ENCODE data around the gene TSPAN13. TPM values are rescaled to one million over a fixed set of nuclear protein-coding genes. Genes with fewer than 3 reads are reported as not detected.

Gene TSPAN13
- total RNA-seq, 1 donor, result 10.8 TPM

DNA sequence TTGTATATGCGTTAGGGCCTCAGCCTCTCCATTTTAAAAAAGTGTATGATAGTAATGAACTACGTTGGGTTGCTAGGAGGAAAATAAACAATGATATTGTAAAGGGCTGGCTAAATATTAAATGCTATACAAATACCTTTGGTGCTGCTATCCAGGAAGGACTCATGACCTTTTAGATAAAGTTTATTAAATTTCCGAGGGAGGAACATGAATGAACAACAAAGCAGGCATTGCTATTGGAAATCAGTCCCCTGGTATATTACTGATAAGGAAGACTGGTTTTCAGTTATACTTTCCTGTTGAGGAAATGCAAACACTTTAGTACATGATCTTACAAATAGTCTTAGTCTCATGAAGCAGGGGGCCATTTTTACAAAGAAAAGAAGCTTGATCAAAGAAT is 68.5 kb downstream of the TSPAN13 start:
- DNase-seq (ENCODE audit: low read depth), result no peak
- H3K4me3 ChIP-seq (ENCODE audit: low read depth, low read length), result no peak overlapping the region
- TF ChIP-seq, protein P1, sequence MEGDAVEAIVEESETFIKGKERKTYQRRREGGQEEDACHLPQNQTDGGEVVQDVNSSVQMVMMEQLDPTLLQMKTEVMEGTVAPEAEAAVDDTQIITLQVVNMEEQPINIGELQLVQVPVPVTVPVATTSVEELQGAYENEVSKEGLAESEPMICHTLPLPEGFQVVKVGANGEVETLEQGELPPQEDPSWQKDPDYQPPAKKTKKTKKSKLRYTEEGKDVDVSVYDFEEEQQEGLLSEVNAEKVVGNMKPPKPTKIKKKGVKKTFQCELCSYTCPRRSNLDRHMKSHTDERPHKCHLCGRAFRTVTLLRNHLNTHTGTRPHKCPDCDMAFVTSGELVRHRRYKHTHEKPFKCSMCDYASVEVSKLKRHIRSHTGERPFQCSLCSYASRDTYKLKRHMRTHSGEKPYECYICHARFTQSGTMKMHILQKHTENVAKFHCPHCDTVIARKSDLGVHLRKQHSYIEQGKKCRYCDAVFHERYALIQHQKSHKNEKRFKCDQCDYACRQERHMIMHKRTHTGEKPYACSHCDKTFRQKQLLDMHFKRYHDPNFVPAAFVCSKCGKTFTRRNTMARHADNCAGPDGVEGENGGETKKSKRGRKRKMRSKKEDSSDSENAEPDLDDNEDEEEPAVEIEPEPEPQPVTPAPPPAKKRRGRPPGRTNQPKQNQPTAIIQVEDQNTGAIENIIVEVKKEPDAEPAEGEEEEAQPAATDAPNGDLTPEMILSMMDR (IDR thresholded peaks at IDR 0.05; ENCODE audit: insufficient read depth, low read depth, low read length), result no peak

DNA sequence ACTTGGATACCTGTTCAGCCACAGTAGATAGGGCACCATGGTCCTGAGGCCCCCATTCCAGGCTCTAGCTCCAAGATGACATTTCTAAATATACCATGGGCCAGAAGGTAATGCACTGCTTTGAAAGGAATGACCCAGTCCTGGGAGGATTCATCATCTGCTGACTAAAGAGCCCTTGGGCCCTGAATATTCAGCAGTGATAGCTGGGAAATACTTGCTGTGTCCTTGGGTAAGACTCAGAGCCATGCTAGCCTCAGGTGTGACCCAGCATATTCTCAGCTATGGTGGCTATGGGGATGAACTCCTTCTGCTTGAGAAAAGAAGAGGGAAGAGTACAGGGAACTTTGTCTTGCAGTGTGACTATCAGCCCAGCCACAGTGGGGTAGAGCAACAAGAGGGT is 72.5 kb downstream of the TSPAN13 start:
- DNase-seq (ENCODE audit: low read depth), result no peak
- H3K4me3 ChIP-seq (ENCODE audit: low read depth, low read length), result no peak overlapping the region
- TF ChIP-seq, protein P1 (IDR thresholded peaks at IDR 0.05; ENCODE audit: insufficient read depth, low read depth, low read length), result no peak

DNA sequence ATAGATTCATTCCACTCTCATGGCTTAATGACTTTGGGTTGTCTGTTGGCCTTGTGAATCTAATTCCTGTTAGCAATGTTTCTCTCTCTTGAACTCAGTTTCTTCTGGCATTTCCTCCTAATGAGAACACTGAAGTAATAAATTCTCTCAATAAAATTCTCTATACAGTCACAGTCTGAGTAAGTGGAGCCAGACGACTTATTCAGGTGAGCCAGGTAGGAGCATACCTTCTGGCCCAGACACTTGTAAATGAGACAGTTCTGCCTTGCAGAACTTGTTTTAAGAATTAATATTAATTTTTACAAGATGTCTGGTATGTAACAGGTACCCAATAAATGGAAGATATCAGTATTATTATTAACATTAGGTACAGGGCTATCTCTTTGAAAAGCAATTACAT is 79.8 kb downstream of the TSPAN13 start:
- DNase-seq (ENCODE audit: low read depth), result no peak
- TF ChIP-seq, protein P1 (IDR thresholded peaks at IDR 0.05; ENCODE audit: insufficient read depth, low read depth, low read length), result no peak
- H3K4me3 ChIP-seq (ENCODE audit: low read depth, low read length), result no peak overlapping the region

Other genes with a start within 250 kb of the TSPAN13 start
- not detected in 2 replicates for gene LRRC72, start 226.9 kb upstream of the TSPAN13 start, total RNA-seq
- gene ANKMY2, start 108.0 kb upstream of the TSPAN13 start, total RNA-seq, result 23.2 and 28.5 TPM in 2 replicates
- gene BZW2, start 107.6 kb upstream of the TSPAN13 start, total RNA-seq, result 48.0 and 53.5 TPM in 2 replicates
- gene AGR2, start 51.2 kb downstream of the TSPAN13 start, total RNA-seq, result not detected in 2 replicates
- not detected in 2 replicates for gene AGR3, start 128.2 kb downstream of the TSPAN13 start, total RNA-seq